Lung (tissue), 12 donors: ENCODE measurements around the gene USP5. TPM values are rescaled to one million over a fixed set of nuclear protein-coding genes. Genes with fewer than 3 reads are reported as not detected.

Source experiments
- ATAC-seq: fragments of 200-7000 bp; cut with Tn5 transposase; one replicate; pipeline ENCODE4 v1.9.1; 2020; ENCODE audit warnings: moderate number of reproducible peaks; ENCODE audit not compliant: insufficient read depth, low FRiP score
- DNase-seq, 3 donors: peaks; one replicate each; pipeline ENCODE4 v3.0.0-alpha.2; 2013 to 2017
- H3K27ac ChIP-seq, 2 donors: one replicate each; pipeline ENCODE4 v1.5.1; 2013; ENCODE audit warnings: mild to moderate bottlenecking in 2 of 2, moderate library complexity in 2 of 2, control low read depth in 1 of 2, inconsistent platforms in 1 of 2, low read depth in 1 of 2, low read length in 1 of 2
- H3K27me3 ChIP-seq, 3 donors: one replicate each; pipeline ENCODE4 v1.5.1; 2013; ENCODE audit warnings: low read length in 2 of 3; ENCODE audit not compliant: control insufficient read depth in 3 of 3, insufficient read depth in 3 of 3
- H3K36me3 ChIP-seq, 4 donors: one replicate each; pipeline ENCODE4 v1.5.1; 2013; ENCODE audit warnings: low read length in 4 of 4, mild to moderate bottlenecking in 1 of 4, moderate library complexity in 1 of 4; ENCODE audit not compliant: control insufficient read depth in 4 of 4, insufficient read depth in 4 of 4
- H3K4me1 ChIP-seq, 5 donors: one replicate each; pipeline ENCODE4 v1.5.1; 2013; ENCODE audit warnings: low read length in 5 of 5, mild to moderate bottlenecking in 2 of 5, moderate library complexity in 1 of 5; ENCODE audit not compliant: control insufficient read depth in 5 of 5, insufficient read depth in 5 of 5
- H3K4me3 ChIP-seq: one replicate; pipeline ENCODE4 v1.5.1; 2013; ENCODE audit warnings: mild to moderate bottlenecking, control low read depth, moderate library complexity
- H3K9ac ChIP-seq, 2 donors: one replicate each; pipeline ENCODE4 v1.5.1; 2013; ENCODE audit warnings: low read length in 2 of 2, control low read depth in 1 of 2; ENCODE audit not compliant: insufficient read depth in 1 of 2
- H3K9me3 ChIP-seq, 4 donors: one replicate each; pipeline ENCODE4 v1.5.1; 2013; ENCODE audit warnings: low read length in 3 of 4, mild to moderate bottlenecking in 1 of 4, moderate library complexity in 1 of 4; ENCODE audit not compliant: control insufficient read depth in 4 of 4, insufficient read depth in 3 of 4
- CTCF ChIP-seq: IDR thresholded peaks from 2 replicates; pipeline ENCODE4 v1.5.1; 2012; ENCODE audit warnings: mild to moderate bottlenecking; ENCODE audit errors: control extremely low read depth, extremely low read depth
- WGBS, 2 donors: extraction: QIAGEN DNeasy Blood & Tissue Kit; methylation state at CpG; one replicate each; pipeline ENCODE4 v1.1.7; 2013; 5-methylcytosine and 5-hydroxymethylcytosine counted together
- polyA plus RNA-seq, 2 donors: library from polyadenylated mRNA; stranded (reverse); fragments of 200-250 nt; gene quantifications; one replicate each; pipeline ENCODE4 v1.2.1, GENCODE V29; 2013
- total RNA-seq, 2 donors: library from RNA; depleted of rRNA in 1 of 2; stranded (reverse); fragments of >200 nt in 1 of 2; gene quantifications; one replicate each; pipeline ENCODE4 v1.2.1, GENCODE V29; 2014 to 2021
- donor health status: control.
- donor health status: control.
- donor health status: Bipolar disorder and iron deficiency.
- donor health status: healthy.
- donor health status: DM: yes; HTN: yes; CAD: no.

Gene USP5
- total and polyA plus RNA-seq, 4 donors: 24.8 to 92.1 (median 36.7) TPM

GRCh38 chr12:6836851-6837250, 15.1 kb upstream of the USP5 start:
- no peak overlapping the region for H3K27ac ChIP-seq
- ATAC-seq (no peak), DNase-seq (no peak)
- H3K9ac ChIP-seq: no peak overlapping the region
- TF ChIP-seq CTCF: no peak
- WGBS, 2 donors: 95 to 98% methylated on average over 16 of the region's 16 CpGs
- H3K9me3 ChIP-seq: no peaks in the 10 kb centered on the region
- no peaks in the 10 kb centered on the region for H3K27me3 ChIP-seq
- no peaks in the 10 kb centered on the region for H3K4me1 ChIP-seq
- H3K36me3 ChIP-seq: peaks cover 0 to 17% (median 11%) of the 10 kb centered on the region in 4 donors
- H3K4me3 ChIP-seq: no peak overlapping the region

GRCh38 chr12:6837370-6838060, 14.4 kb upstream of the USP5 start:
- no peak for ATAC-seq
- Histone ChIP-seq H3K9ac (no peak overlapping the region), H3K27ac (no peak overlapping the region), H3K9me3 (no peaks in the 10 kb centered on the region), H3K36me3 (peaks cover 0 to 17% (median 11%) of the 10 kb centered on the region in 4 donors), H3K4me3 (no peak overlapping the region), H3K27me3 (no peaks in the 10 kb centered on the region), H3K4me1 (no peaks in the 10 kb centered on the region)
- no peak for TF ChIP-seq CTCF
- WGBS, 2 donors: 94 to 98% methylated on average over 25 to 26 of the region's 26 CpGs
- DNase-seq: no peak

- no peaks in the 10 kb centered on the region for H3K4me1 ChIP-seq
- H3K9ac ChIP-seq: no peak overlapping the region
- ATAC-seq (no peak), DNase-seq (no peak)
- no peaks in the 10 kb centered on the region for H3K9me3 ChIP-seq
- 94 to 96% methylated on average over 16 of the region's 16 CpGs for WGBS, 2 donors
- peaks cover 0 to 25% (median 9%) of the 10 kb centered on the region in 4 donors for H3K36me3 ChIP-seq
- no peak overlapping the region for H3K27ac ChIP-seq
- H3K4me3 ChIP-seq: no peak overlapping the region
- no peak for TF ChIP-seq CTCF
- H3K27me3 ChIP-seq: no peaks in the 10 kb centered on the region
Observed at GRCh38 chr12:6838854-6839253, 13.1 kb upstream of the USP5 start.
